Sigmoid colon (tissue), 4 donors: ENCODE measurements around the gene OLFML3.
"Not testable (repeated sequence)": the region's sequence is repeated elsewhere in the genome, so short reads cannot be mapped to it uniquely, and the experiment has no call there.

ENCODE experiments used
- CTCF ChIP-seq, 4 experiments: fragments of 450-650 bp in 3 of 4; fragments of 200-600 bp in 1 of 4; IDR thresholded peaks; one replicate each; pipeline ENCODE4 v1.5.1; 2016 to 2019; ENCODE audit warnings: antibody characterized with exemption in 4 of 4, mild to moderate bottlenecking in 3 of 4, moderate library complexity in 2 of 4
- EP300 ChIP-seq, 4 donors: sonication (generic); formaldehyde crosslinking; IDR thresholded peaks; one replicate each; pipeline ENCODE4 v1.6.1; 2017; ENCODE audit warnings: antibody characterized with exemption in 4 of 4

- not testable (repeated sequence) for TF ChIP-seq CTCF, EP300 (IDR thresholded peaks at IDR 0.05)
These were observed 27.6 kb downstream of the OLFML3 start for GRCh38 chr1:114006825-114007224.
